ENCODE measurements around the gene ADD1. TPM values are rescaled to one million over a fixed set of nuclear protein-coding genes. Genes with fewer than 3 reads are reported as not detected.
"Not testable (repeated sequence)": the region's sequence is repeated elsewhere in the genome, so short reads cannot be mapped to it uniquely, and the experiment has no call there.

Gene ADD1
- total RNA-seq, 2 experiments from 2014 or later = 153 TPM

- H3K27ac ChIP-seq (ENCODE audit: low read depth in 1 of 2, low read length in 2 of 2); H3K4me3 ChIP-seq (ENCODE audit: low read length); CTCF ChIA-PET; H3K9me3 ChIP-seq (ENCODE audit: control insufficient read depth in 1 of 2, insufficient read depth in 1 of 2, low read length in 2 of 2); intact Hi-C loops (cut with DNase I, micrococcal nuclease); H3K4me3 Mint-ChIP-seq; H3K27me3 Mint-ChIP-seq; H3K27me3 ChIP-seq (ENCODE audit: control insufficient read depth in 1 of 2, insufficient read depth in 2 of 2, low read length in 2 of 2); H3K9me3 Mint-ChIP-seq; ATAC-seq (ENCODE audit: poor library complexity); POLR2A ChIA-PET; DNase-seq: not testable (repeated sequence)
- Histone ChIP-seq H3K4me1 (ENCODE audit: insufficient read depth, low read length) (peaks cover 18% of the 10 kb centered on the region), H3K36me3 (ENCODE audit: insufficient read depth, low read length) (peaks cover 40% of the 10 kb centered on the region)
- H3K27ac Mint-ChIP-seq = peak overlapping the region; percentile 49
- peaks cover 62% of the 10 kb centered on the region for H3K4me1 Mint-ChIP-seq (ENCODE audit: low read depth)
- H3K36me3 Mint-ChIP-seq (ENCODE audit: low read depth) = peaks cover 87% of the 10 kb centered on the region
These were observed 75.1 kb downstream of the ADD1 start for GRCh38 chr4:2918714-2919113.

DNA sequence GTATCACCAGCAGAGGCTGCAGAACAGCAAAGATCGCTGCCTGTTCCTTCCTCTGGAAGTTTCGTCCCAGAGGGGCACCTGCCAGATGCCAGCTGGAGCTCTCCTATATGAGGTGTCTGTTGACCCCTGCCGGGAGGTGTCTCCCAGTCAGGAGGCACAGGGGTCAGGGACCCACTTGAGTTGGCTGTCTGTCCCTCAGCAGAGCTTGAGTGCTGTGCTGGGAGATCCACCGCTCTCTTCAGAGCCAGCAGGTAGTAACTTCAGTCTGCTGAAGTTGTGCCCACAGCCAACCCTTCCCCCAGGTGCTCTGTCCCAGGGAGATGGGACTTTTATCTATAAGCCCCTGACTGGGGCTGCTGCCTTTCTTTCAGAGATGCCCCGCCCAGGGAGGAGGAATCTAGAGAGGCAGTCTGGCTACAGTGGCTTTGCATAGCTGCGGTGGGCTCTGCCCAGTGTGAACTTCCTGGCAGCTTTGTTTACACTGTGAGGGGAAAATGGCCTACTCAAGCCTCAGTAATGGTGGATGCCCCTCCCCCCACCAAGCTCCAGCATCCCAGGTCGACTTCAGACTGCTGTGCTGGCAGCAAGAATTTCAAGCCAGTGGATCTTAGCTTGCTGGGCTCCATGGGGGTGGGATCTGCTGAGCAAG, 78.9 kb downstream of the ADD1 start:
- CTCF ChIA-PET = not testable (repeated sequence)

DNA sequence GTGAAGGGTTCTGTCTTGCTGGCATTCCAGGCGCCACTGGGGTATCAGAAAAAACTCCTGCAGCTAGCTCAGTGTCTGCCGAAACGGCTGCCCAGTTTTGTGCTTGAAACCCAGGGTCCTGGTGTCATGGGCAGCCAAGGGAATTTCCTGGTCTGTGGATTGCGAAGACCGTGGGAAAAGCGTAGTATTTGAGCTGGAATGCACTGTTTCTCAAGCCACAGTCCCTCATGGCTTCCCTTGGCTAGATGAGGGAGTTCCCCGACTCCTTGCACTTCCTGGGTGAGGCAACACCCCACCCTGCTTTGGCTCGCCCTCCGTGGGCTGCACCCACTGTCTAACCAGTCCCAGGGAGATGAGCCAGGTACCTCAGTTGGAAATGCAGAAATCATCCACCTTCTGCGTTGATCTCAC, 79.5 kb downstream of the ADD1 start:
- ATAC-seq (ENCODE audit: poor library complexity) (peak; percentile 34), DNase-seq (peak in 1 of 14 experiments; percentile 49)
- ChIA-PET CTCF (interaction anchor here (1.7 kb wide), 1 partner anchor 31 kb away, joined by 4 read pairs; no protein-coding TSS in a partner anchor), POLR2A (interaction anchor here (1.2 to 2.6 kb wide), 3 partner anchors 12 to 110 kb away, joined by 3 to 7 read pairs (median 4); partner anchors contain the start of genes GRK4 and NOP14)
- Mint-ChIP-seq H3K27me3 (no peaks in the 10 kb centered on the region), H3K27ac (peak overlapping the region; percentile 81), H3K4me3 (no peak overlapping the region), H3K36me3 (ENCODE audit: low read depth) (peaks cover 83% of the 10 kb centered on the region), H3K4me1 (ENCODE audit: low read depth) (peaks cover 50% of the 10 kb centered on the region), H3K9me3 (no peaks in the 10 kb centered on the region)
- Histone ChIP-seq H3K4me1 (ENCODE audit: insufficient read depth, low read length) (peaks cover 22% of the 10 kb centered on the region), H3K27me3 (ENCODE audit: control insufficient read depth in 1 of 2, insufficient read depth in 2 of 2, low read length in 2 of 2) (no peaks in the 10 kb centered on the region), H3K36me3 (ENCODE audit: insufficient read depth, low read length) (peaks cover 60% of the 10 kb centered on the region), H3K4me3 (ENCODE audit: low read length) (no peak overlapping the region), H3K27ac (ENCODE audit: low read depth in 1 of 2, low read length in 2 of 2) (peak overlapping the region in 1 of 2 donors; percentile 41), H3K9me3 (ENCODE audit: control insufficient read depth in 1 of 2, insufficient read depth in 1 of 2, low read length in 2 of 2) (no peaks in the 10 kb centered on the region)
- intact Hi-C loops (cut with DNase I, micrococcal nuclease) = loop anchor here in 1 of 2 experiments (5.0 kb wide), 1 partner anchor 39 kb away; the partner anchor contains the start of genes GRK4 and NOP14
- no peak for TF ChIP-seq CTCF (IDR thresholded peaks at IDR 0.05)

More for the DNA sequence above, 78.9 kb downstream of the ADD1 start:
- peak overlapping the region; percentile 81 for H3K27ac Mint-ChIP-seq
- H3K36me3 Mint-ChIP-seq (ENCODE audit: low read depth) = peaks cover 83% of the 10 kb centered on the region
- not testable (repeated sequence) for H3K4me3 ChIP-seq (ENCODE audit: low read length); H3K9me3 ChIP-seq (ENCODE audit: control insufficient read depth in 1 of 2, insufficient read depth in 1 of 2, low read length in 2 of 2); H3K9me3 Mint-ChIP-seq; H3K27me3 ChIP-seq (ENCODE audit: control insufficient read depth in 1 of 2, insufficient read depth in 2 of 2, low read length in 2 of 2); ATAC-seq (ENCODE audit: poor library complexity); H3K27me3 Mint-ChIP-seq; H3K4me3 Mint-ChIP-seq
- DNase-seq = peak in 2 of 14 experiments; percentile 31 to 77
- peaks cover 56% of the 10 kb centered on the region for H3K36me3 ChIP-seq (ENCODE audit: insufficient read depth, low read length)
- intact Hi-C loops (cut with DNase I, micrococcal nuclease) = loop anchor here in 1 of 2 experiments (5.0 kb wide), 1 partner anchor 40 kb away; the partner anchor contains the start of genes GRK4 and NOP14
- H3K4me1 Mint-ChIP-seq (ENCODE audit: low read depth) = peaks cover 55% of the 10 kb centered on the region
- H3K27ac ChIP-seq (ENCODE audit: low read depth in 1 of 2, low read length in 2 of 2) = peak overlapping the region in 1 of 2 donors; percentile 41
- POLR2A ChIA-PET = interaction anchor here (1.5 to 2.6 kb wide), 2 partner anchors 13 to 40 kb away, joined by 4 to 7 read pairs; partner anchors contain the start of genes GRK4 and NOP14
- peaks cover 22% of the 10 kb centered on the region for H3K4me1 ChIP-seq (ENCODE audit: insufficient read depth, low read length)

- Histone ChIP-seq H3K27me3 (ENCODE audit: control insufficient read depth in 1 of 2, insufficient read depth in 2 of 2, low read length in 2 of 2) (no peaks in the 10 kb centered on the region), H3K36me3 (ENCODE audit: insufficient read depth, low read length) (peaks cover 63% of the 10 kb centered on the region), H3K9me3 (ENCODE audit: control insufficient read depth in 1 of 2, insufficient read depth in 1 of 2, low read length in 2 of 2) (no peaks in the 10 kb centered on the region), H3K4me3 (ENCODE audit: low read length) (no peak overlapping the region), H3K27ac (ENCODE audit: low read depth in 1 of 2, low read length in 2 of 2) (no peak overlapping the region), H3K4me1 (ENCODE audit: insufficient read depth, low read length) (peaks cover 22% of the 10 kb centered on the region)
- H3K4me3 Mint-ChIP-seq = no peak overlapping the region
- intact Hi-C loops (cut with DNase I, micrococcal nuclease) = loop anchor here in 1 of 2 experiments (5.0 kb wide), 1 partner anchor 39 kb away; the partner anchor contains the start of genes GRK4 and NOP14
- H3K36me3 Mint-ChIP-seq (ENCODE audit: low read depth) = peaks cover 83% of the 10 kb centered on the region
- H3K27ac Mint-ChIP-seq = peak overlapping the region; percentile 81
- H3K9me3 Mint-ChIP-seq = no peaks in the 10 kb centered on the region
- TF ChIP-seq CTCF (IDR thresholded peaks at IDR 0.05) = no peak
- DNase-seq (no peak), ATAC-seq (ENCODE audit: poor library complexity) (no peak)
- H3K4me1 Mint-ChIP-seq (ENCODE audit: low read depth) = peaks cover 44% of the 10 kb centered on the region
- ChIA-PET POLR2A (interaction anchor here (1.2 to 2.6 kb wide), 3 partner anchors 11 to 110 kb away, joined by 3 to 7 read pairs (median 4); partner anchors contain the start of genes GRK4 and NOP14), CTCF (interaction anchor here (1.0 to 1.7 kb wide), 2 partner anchors 17 to 30 kb away, joined by 3 to 4 read pairs; no protein-coding TSS in a partner anchor)
- H3K27me3 Mint-ChIP-seq = no peaks in the 10 kb centered on the region
These were observed 80.1 kb downstream of the ADD1 start for GRCh38 chr4:2923668-2924173.

Data from CD4-positive, alpha-beta T cell (primary cell).